Subcutaneous abdominal adipose tissue (tissue), 5 donors: Measurements from ENCODE around the gene TMED8.
A peak's percentile ranks its signal among the peaks of the same experiment; 100 is the strongest.

Experiments
- H3K27ac ChIP-seq: one replicate; pipeline ENCODE4 v1.7.0; 2013; ENCODE audit warnings: low read depth, mild to moderate bottlenecking, inconsistent platforms, low read length, moderate library complexity
- H3K27me3 ChIP-seq, 5 donors: one replicate each; pipeline ENCODE4 v1.7.0; 2013; ENCODE audit warnings: low read length in 5 of 5, inconsistent platforms in 1 of 5; ENCODE audit not compliant: control insufficient read depth in 5 of 5, insufficient read depth in 4 of 5
- H3K36me3 ChIP-seq, 5 donors: one replicate each; pipeline ENCODE4 v1.7.0; 2013; ENCODE audit warnings: low read length in 5 of 5; ENCODE audit not compliant: control insufficient read depth in 5 of 5, insufficient read depth in 5 of 5
- H3K4me1 ChIP-seq, 5 donors: one replicate each; pipeline ENCODE4 v1.7.0; 2013; ENCODE audit warnings: low read length in 5 of 5, mild to moderate bottlenecking in 3 of 5, moderate library complexity in 1 of 5; ENCODE audit not compliant: control insufficient read depth in 5 of 5, insufficient read depth in 5 of 5
- H3K4me3 ChIP-seq, 5 donors: one replicate each; pipeline ENCODE4 v1.7.0; 2013; ENCODE audit warnings: low read length in 5 of 5, low read depth in 1 of 5
- H3K9ac ChIP-seq, 5 donors: one replicate each; pipeline ENCODE4 v1.7.0; 2013; ENCODE audit warnings: low read length in 5 of 5, mild to moderate bottlenecking in 4 of 5, moderate library complexity in 3 of 5
- H3K9me3 ChIP-seq, 5 donors: one replicate each; pipeline ENCODE4 v1.7.0; 2013; ENCODE audit warnings: low read length in 5 of 5; ENCODE audit not compliant: control insufficient read depth in 5 of 5
- donor health status: healthy.
- donor health status: healthy.
- donor health status: healthy.
- donor health status: healthy.
- donor health status: healthy.

The TMED8 gene

DNA sequence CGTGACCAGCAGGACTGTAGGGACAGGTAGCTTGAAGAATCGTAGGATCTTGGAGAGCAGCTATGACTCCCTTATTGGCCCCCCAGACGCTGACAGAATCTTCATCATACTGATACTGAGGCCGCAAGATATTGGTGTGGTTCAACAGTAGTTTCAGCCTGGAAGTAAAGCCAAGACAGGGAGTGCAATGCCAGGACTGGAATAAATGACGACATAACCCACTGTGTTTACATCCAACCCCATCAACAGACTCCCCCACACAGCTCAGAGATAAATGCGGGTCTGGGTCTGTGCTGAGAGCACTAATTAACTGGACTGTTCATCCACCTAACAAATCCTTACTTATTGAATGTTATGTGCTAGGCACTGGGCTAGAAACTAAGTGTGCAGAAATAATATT, 29.8 kb upstream of the TMED8 start:
- Histone ChIP-seq H3K36me3 (no peaks in the 10 kb centered on the region), H3K9me3 (no peaks in the 10 kb centered on the region), H3K27ac (no peak overlapping the region), H3K4me3 (no peak overlapping the region), H3K9ac (no peak overlapping the region), H3K4me1 (peaks cover 0 to 9% (median 0%) of the 10 kb centered on the region in 5 donors), H3K27me3 (no peaks in the 10 kb centered on the region)

GRCh38 chr14:77406086-77406485, 29.2 kb upstream of the TMED8 start:
- no peaks in the 10 kb centered on the region for H3K36me3 ChIP-seq

DNA sequence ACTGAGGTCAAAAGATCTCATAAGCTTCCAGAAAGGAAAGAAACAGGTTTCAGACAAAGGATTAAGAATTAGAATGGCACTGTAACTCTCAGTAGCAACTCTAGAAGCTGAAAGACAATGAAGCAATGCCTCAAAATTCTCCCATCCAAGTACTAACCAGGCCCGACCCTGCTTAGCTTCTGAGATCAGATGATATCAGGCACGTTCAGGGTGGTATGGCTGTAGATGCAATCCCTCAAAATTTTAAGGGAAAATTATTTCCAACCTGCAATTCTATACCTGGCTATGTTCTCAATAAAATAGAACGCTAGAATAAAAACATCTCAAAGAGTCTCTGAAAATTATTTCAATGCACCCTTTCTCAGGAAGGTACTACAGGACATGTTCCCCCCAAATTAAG, 26.9 kb upstream of the TMED8 start:
- no peak overlapping the region for H3K27ac ChIP-seq
- H3K4me3 ChIP-seq = no peak overlapping the region
- peaks cover 0 to 9% (median 0%) of the 10 kb centered on the region in 5 donors for H3K4me1 ChIP-seq
- H3K9me3 ChIP-seq = no peaks in the 10 kb centered on the region
- H3K36me3 ChIP-seq = no peaks in the 10 kb centered on the region
- no peaks in the 10 kb centered on the region for H3K27me3 ChIP-seq
- H3K9ac ChIP-seq = no peak overlapping the region

More at GRCh38 chr14:77406086-77406485, 29.2 kb upstream of the TMED8 start:
- Histone ChIP-seq H3K4me3 (no peak overlapping the region), H3K9me3 (no peaks in the 10 kb centered on the region), H3K27ac (no peak overlapping the region), H3K4me1 (peaks cover 0 to 9% (median 0%) of the 10 kb centered on the region in 5 donors), H3K27me3 (no peaks in the 10 kb centered on the region), H3K9ac (no peak overlapping the region)

- no peak overlapping the region for H3K27ac ChIP-seq
- H3K9ac ChIP-seq = no peak overlapping the region
- H3K4me1 ChIP-seq = no peaks in the 10 kb centered on the region
- H3K36me3 ChIP-seq = no peaks in the 10 kb centered on the region
- no peaks in the 10 kb centered on the region for H3K27me3 ChIP-seq
- no peak overlapping the region for H3K4me3 ChIP-seq
- no peaks in the 10 kb centered on the region for H3K9me3 ChIP-seq
These were observed 23.3 kb upstream of the TMED8 start for GRCh38 chr14:77400216-77400615.

DNA sequence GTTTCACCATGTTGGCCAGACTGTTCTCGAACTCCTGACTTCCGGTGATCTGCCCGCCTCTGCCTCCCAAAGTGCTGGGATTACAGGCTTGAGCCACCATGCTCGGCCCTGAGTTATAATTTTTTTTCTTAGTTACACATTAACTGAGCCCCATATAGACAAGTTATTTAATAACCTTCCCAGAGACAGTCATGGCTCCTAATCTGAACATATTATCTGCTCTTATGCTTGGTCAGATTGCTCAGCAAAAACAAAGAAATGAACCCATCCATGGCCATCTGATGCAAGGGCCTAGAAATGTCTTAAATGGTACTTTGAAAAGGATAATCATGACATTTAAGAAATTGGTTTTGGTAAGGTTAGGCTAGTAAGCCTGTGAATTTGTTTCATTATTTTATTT, 13.3 kb upstream of the TMED8 start:
- H3K4me3 ChIP-seq = no peak overlapping the region
- H3K4me1 ChIP-seq = no peaks in the 10 kb centered on the region
- no peaks in the 10 kb centered on the region for H3K36me3 ChIP-seq
- no peak overlapping the region for H3K9ac ChIP-seq
- H3K27ac ChIP-seq = no peak overlapping the region
- H3K27me3 ChIP-seq = no peaks in the 10 kb centered on the region
- no peaks in the 10 kb centered on the region for H3K9me3 ChIP-seq

DNA sequence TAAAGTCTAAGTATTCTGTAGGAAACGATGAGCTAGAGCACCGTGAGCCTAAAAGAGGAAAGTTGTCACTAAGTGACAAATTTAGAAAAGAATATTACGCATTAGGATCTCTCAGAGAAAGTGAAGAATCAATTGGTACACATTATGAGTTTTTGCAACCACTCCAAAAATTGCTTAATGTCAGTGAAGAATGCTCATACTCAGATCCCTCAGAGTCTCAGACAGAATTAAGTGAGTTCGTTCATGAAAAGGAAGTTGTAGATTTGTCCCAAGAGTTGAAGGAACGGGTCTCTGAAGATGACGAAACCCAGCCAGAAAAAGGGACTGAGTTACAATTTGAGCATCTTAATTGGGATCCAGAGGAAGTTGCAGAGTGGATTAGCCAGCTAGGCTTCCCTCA, 1.8 kb upstream of the TMED8 start:
- Histone ChIP-seq H3K9me3 (no peaks in the 10 kb centered on the region), H3K36me3 (no peaks in the 10 kb centered on the region), H3K4me1 (peaks cover 0 to 20% (median 17%) of the 10 kb centered on the region in 5 donors), H3K27me3 (no peaks in the 10 kb centered on the region), H3K9ac (no peak overlapping the region), H3K4me3 (no peak overlapping the region), H3K27ac (no peak overlapping the region)

DNA sequence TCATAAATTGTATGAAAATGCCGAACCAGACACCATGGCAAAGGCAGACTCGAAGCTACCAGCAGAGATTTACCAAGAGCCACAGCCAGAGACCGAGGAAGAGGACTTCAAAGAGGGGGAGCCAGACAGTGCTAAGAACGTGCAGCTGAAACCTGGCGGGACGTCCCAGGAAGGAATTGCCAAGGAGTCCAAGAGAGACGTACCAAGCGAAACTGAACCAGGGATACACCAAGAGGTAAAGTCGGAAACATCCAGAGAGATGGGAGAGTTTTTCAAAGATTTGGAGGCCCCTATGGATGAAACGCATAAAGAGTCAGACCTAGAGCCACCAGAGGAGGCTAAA, 579 bp upstream of the TMED8 start:
- Histone ChIP-seq H3K4me1 (peaks cover 0 to 20% (median 17%) of the 10 kb centered on the region in 5 donors), H3K9ac (peak overlapping the region in 3 of 5 donors; percentile 90 to 97 (median 92)), H3K27me3 (no peaks in the 10 kb centered on the region), H3K36me3 (no peaks in the 10 kb centered on the region), H3K27ac (peak overlapping the region; percentile 58), H3K4me3 (peak overlapping the region; percentile 78 to 99 (median 93)), H3K9me3 (no peaks in the 10 kb centered on the region)

GRCh38 chr14:77375973-77376770, 722 bp downstream of the TMED8 start:
- Histone ChIP-seq H3K4me3 (peak overlapping the region; percentile 74 to 99 (median 93)), H3K4me1 (peaks cover 0 to 20% (median 17%) of the 10 kb centered on the region in 5 donors), H3K9me3 (no peaks in the 10 kb centered on the region), H3K27me3 (no peaks in the 10 kb centered on the region), H3K27ac (peak overlapping the region; percentile 58), H3K36me3 (no peaks in the 10 kb centered on the region), H3K9ac (peak overlapping the region; percentile 79 to 97 (median 90))

- no peaks in the 10 kb centered on the region for H3K9me3 ChIP-seq
- H3K4me3 ChIP-seq = peak overlapping the region in 4 of 5 donors; percentile 13 to 82 (median 46)
- peak overlapping the region in 3 of 5 donors; percentile 90 to 97 (median 90) for H3K9ac ChIP-seq
- H3K36me3 ChIP-seq = no peaks in the 10 kb centered on the region
- H3K27me3 ChIP-seq = no peaks in the 10 kb centered on the region
- H3K4me1 ChIP-seq = peaks cover 0 to 20% (median 17%) of the 10 kb centered on the region in 5 donors
- no peak overlapping the region for H3K27ac ChIP-seq
These were observed 1.5 kb downstream of the TMED8 start for GRCh38 chr14:77375164-77375950.

DNA sequence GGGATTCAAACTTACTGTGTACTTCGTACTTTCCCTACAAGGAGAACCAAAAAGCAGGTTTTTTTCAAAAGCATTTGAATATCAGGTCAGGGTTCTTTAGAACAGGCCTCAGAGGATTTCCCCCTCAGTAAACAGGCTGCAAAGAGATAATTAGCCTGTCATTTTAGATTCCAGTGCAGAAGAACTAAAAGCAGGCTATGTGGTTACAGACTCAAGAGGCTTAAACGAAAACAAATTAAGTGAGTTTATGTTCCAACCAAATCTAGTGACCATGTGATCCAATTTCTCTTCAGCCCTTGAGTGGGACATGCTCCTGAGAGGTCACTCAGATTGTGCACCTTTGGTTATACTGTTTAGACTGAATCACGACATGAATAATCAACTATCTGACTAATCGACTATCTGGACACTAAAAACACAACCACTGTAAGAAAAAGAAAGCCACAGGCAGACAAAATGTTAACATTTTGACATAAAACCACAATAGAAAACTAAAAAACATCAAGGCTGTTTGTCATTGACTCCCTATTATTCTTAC, 4.5 kb downstream of the TMED8 start:
- H3K27ac ChIP-seq = no peak overlapping the region

More for the DNA sequence above, 4.5 kb downstream of the TMED8 start:
- Histone ChIP-seq H3K27me3 (no peaks in the 10 kb centered on the region), H3K4me1 (peaks cover 0 to 17% (median 15%) of the 10 kb centered on the region in 5 donors), H3K9me3 (no peaks in the 10 kb centered on the region), H3K4me3 (no peak overlapping the region), H3K9ac (peak overlapping the region in 1 of 5 donors; percentile 45), H3K36me3 (no peaks in the 10 kb centered on the region)
